Kasumi-1 (cell line): ENCODE data around the gene TTC7B.
"Not testable (repeated sequence)": the region's sequence is repeated elsewhere in the genome, so short reads cannot be mapped to it uniquely, and the experiment has no call there.

Source experiments
- DNase-seq, 2 experiments: peaks; one replicate each; lab custom pipeline; 2025; lab: John Stamatoyannopoulos, UW

The TTC7B gene

GRCh38 chr14:90527978-90528377 lies 288.3 kb downstream of the TTC7B start:
- DNase-seq, result no peak

DNA sequence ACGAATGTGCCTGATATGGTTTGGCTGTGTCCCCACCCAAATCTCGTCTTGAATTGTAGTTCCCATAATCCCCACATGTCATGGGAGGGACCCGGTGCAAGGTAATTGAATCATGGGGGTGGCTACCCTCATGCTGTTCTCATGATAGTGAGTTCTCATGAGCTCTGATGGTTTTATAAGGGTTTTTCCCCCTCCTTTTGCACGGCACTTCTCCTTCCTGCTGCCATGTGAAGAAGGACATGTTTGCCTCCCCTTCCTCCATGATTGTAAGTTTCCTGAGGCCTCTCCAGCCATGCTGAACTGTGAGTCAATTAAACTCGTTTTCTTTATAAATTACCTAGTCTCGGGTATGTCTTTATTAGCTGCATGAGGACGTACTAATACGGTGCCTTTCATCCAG lies 289.7 kb downstream of the TTC7B start:
- not testable (repeated sequence) for DNase-seq

- DNase-seq, result not testable (repeated sequence)
Observed at GRCh38 chr14:90525353-90526028, 290.7 kb downstream of the TTC7B start.

DNA sequence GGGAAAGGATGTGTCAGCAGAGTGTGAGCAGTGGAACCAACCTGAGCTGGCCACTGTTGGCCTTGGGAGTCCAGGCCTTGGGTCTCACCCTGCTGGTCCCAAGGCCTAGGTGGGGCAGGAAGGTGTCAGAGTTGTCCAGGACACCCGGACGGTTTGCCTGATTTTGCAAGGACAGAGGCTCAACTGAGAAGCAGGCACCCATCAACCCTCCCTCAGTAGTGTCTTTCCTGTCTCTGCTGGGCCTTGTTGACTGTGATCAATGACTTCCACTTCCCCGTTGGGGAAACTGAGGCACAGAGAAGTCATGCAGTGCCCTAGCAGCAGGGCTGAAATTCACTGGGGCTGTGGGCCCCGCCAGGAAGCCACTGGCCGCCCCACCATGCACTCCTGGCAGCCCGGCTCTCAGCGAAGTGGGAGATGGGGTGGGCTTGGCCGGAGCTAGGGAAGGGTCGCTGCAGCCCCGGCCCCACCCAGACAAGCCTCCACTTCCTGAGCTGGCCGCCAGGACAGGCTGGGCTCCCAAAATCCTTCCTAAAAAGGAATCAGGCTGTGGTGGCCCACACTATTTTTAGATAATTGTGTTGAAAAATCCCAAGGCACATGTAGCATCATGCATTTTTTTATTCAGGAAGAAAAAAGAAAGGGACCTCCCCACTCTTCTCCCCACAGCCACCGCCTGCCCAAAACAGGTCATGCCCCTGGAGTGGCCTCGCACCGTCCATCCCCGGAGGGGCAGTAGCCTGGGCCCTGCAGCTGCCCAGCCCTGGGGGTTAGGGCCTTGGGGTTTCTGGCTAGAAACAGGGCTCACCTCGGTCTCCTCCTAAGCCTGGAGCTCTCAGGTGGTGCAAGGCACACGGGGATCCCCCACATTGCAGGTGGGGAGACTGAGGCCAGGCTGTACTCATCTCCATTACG lies 292.0 kb downstream of the TTC7B start:
- DNase-seq, result no peak

GRCh38 chr14:90523544-90523943 lies 292.7 kb downstream of the TTC7B start:
- DNase-seq, result no peak

DNA sequence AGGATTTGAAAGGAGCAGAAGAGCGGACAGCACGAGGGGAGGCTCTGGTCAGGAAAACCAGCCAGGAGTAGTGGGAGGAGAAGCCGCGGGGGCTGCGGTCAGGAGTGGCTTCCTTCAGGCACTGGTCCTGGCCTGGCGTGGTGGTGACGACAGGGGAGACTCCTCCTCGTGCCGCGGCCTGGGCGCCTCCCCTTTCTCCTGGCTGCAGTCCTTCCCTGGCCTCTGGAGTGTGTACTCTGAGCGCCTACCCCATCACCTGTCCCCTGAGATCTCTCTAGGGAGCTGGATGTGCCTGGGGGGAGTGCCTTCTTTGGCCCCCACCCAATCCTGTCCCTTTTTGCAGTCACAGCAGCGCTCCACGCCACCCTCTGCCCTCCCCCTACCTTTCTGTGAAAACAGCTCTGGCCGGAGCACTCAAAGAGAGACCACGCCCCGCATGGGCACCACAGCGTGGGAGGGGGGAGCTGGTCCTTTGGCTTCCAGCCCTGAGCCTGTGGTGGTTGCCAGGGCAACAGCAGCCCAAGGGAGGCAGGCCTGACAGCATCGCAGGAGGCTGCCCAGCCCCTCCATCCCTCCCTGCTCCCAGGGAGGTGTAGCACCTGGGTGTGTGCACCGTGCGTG lies 293.5 kb downstream of the TTC7B start:
- no peak for DNase-seq

- no peak for DNase-seq
Observed at GRCh38 chr14:90521930-90522483, 294.2 kb downstream of the TTC7B start.

- DNase-seq, result no peak
Observed at GRCh38 chr14:90521084-90521929, 294.9 kb downstream of the TTC7B start.

DNA sequence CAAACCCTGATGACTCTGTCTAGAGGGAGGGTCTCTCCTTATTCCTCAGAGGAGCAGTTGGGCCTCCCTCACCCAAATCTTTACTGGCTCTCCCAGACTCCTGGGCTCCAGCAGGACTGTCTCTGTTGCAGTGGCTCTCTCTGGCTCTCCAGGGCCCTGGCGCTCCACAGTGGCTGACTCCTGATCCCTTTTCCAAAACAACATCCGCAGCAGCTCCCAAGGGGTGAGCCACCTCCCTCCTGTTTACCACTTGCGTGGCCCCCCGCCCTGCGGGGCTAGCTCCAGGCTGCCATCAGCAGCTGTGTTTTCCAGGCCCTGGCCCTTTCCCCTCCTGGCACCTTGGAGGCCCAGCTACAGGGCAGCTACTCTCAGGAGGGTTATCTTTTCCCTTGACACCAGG lies 295.9 kb downstream of the TTC7B start:
- DNase-seq, result no peak

GRCh38 chr14:90519262-90519920 lies 296.8 kb downstream of the TTC7B start:
- no peak for DNase-seq

DNA sequence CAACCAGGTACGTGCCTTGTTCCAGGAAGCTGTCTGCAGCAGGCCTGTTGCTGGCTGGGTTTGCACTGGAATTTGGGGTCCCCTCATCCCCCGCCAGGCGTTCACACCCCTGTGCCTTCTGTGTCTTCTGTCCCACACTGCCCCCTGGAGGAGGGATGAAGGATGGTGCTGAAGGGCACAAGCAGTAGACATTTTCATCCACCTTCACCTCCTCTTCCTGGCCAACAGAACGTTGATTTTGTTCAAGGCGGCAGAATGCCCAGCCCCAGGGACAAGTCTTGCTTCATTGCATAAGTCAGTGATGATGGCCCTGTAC lies 297.3 kb downstream of the TTC7B start:
- DNase-seq, result peak; percentile 33 to 40

- no peak for DNase-seq
Observed at GRCh38 chr14:90518069-90518940, 297.9 kb downstream of the TTC7B start.

DNA sequence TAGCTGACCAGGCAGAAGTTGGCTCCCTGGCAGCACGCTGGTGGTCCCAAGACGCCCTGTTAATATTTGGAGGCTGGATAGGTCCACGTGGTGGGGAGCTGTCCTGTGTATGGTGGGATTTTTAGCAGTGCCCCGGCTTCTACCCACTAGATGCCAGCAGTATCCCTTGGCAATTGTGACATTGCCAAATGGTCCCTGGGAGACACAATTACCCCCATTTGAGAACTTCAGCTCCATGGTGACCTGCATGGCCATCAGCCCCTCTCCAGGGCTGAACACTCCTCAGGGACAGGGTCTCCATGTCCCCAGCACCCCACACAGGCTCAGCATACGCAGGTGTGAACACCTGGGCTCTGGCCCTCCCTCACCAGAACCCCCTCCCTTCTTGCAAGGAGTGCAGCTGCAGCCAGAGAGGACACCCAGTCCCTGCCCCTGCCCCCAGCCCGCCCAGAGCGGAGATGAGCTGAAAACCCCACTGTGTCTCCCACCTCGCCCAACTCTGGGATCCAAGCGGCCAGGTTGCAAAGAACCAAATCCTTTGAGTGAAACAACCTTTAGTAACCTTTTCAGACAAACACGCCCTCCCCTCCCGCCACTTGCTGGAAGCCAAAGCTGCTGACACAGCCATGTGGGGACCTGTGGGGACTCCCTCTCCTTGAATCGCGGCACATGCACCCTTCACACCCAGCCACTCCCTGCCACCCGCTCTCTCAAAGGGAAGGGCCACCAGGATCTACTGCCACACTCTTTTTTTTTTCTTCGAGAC lies 299.0 kb downstream of the TTC7B start:
- DNase-seq, result no peak

DNA sequence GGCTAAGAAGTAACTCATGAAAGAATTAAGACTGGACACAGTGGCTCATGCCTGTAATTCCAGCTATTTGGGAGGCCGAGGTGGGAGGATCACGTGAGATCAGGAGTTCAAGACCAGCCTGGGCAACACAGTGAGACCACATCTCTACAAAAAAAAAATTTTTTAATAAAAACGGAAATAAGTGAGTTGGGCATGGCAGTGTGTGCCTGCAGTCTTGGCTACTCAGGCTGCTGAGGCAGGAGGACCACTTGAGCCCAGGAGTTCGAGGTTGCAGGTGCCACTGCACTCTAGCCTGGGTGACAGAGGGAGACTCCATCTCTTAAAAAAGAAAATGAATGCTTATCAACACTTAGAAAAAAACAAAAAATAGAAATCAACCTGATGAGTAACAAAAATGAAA lies 301.7 kb downstream of the TTC7B start:
- DNase-seq, result no peak

GRCh38 chr14:90514015-90514398 lies 302.2 kb downstream of the TTC7B start:
- DNase-seq, result no peak

DNA sequence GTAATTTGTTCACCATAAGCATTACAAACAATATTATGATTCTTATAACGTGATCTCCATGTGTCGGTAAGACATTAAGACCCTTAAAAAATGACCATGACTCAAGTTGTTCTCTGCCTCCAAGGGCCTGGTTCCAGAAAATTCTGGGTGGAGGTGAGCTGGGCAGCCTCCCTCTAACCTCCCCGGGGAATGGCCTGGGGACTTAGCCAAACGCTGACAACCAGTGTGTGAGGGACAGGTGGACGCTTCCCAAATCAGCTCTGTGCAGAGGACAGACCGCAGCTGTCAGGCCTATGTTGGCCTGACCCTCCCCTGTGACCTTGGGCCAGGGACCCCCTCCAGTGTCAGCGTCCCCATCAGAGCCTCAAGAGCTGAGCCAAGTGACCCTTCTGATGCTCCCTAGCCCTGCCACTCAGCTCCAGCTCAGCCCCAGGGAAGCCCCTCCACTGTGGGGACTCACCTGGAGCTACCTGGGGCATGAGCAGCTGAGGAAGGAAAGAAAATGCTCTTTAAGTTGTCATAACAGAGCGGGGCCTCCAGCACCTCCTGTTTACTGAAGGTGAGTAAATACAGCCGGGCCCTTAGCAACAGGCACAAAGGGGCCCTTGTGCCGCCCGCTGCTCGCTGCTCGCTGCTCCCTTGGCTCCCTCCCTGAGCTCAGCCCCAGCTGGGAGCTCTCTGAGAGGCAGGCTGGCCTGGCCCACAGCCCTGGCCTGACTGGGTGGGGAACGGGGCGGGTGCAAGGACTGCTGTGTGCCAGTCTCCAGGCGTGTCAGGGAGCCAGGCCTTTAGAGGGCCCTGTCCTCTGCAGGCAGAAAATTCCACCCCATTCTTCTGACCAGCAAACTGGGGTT lies 302.8 kb downstream of the TTC7B start:
- no peak for DNase-seq

DNA sequence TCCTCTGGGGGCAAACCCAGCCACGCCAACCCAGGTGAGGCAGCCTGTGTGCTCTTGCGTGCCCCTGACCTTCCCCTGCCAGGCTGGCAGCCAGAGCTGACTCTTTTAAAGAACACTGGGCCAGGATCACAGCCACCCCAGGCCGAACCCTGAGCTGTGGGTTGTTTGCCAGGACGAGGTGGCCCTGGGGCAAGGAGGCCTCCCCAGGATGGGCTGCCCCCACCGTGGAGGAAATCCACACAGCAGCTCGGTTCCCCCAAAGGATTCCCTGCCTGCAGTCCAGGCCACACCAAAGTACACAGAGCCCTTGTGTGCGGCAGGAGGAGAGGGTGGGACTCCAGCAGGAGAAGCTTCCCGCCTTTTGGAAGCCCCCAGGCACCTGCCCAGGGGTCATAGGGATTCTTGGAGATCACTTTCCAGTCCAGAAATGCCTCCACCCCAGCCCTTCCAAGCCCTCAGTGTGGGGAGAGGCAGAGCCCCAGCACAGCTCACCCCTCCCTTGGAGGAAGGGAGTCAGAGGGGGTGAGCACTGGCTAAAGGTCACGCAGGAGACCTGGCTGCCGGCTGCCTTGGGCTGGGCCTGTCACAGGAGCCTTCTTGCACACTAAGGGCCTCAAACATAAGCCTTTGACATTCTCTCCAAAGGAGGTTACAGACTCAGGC lies 303.8 kb downstream of the TTC7B start:
- no peak for DNase-seq

GRCh38 chr14:90511795-90512328 lies 304.4 kb downstream of the TTC7B start:
- DNase-seq, result no peak
